ENCODE results near the gene ADGRF1. TPM values are rescaled to one million over a fixed set of nuclear protein-coding genes. Genes with fewer than 3 reads are reported as not detected.

The ADGRF1 gene
- under 0.01 TPM in 1 of 2 replicates, not detected in the other for total RNA-seq

GRCh38 chr6:47042275-47042791 is at the start of gene ADGRF1:
Gene ADGRF1 (minus strand): TSS chr6:47042332. CDS start chr6:47029061, 13,271 bp downstream.

Other genes with a start within 250 kb of the ADGRF1 start
- gene MEP1A, start 248.9 kb downstream of the ADGRF1 start, total RNA-seq: not detected in 2 replicates
- gene ADGRF5, start 120.4 kb downstream of the ADGRF1 start, total RNA-seq: under 0.01 TPM in 1 of 2 replicates, not detected in the other